ENCODE measurements around the gene FNBP1. TPM values are rescaled to one million over a fixed set of nuclear protein-coding genes. Genes with fewer than 3 reads are reported as not detected.

Gene FNBP1
- total and polyA plus RNA-seq, 2 of the 13 experiments (the other 11 are each of a cell fraction or from before 2014, with no cell fraction given) = 5.4 to 19.5 TPM

DNA sequence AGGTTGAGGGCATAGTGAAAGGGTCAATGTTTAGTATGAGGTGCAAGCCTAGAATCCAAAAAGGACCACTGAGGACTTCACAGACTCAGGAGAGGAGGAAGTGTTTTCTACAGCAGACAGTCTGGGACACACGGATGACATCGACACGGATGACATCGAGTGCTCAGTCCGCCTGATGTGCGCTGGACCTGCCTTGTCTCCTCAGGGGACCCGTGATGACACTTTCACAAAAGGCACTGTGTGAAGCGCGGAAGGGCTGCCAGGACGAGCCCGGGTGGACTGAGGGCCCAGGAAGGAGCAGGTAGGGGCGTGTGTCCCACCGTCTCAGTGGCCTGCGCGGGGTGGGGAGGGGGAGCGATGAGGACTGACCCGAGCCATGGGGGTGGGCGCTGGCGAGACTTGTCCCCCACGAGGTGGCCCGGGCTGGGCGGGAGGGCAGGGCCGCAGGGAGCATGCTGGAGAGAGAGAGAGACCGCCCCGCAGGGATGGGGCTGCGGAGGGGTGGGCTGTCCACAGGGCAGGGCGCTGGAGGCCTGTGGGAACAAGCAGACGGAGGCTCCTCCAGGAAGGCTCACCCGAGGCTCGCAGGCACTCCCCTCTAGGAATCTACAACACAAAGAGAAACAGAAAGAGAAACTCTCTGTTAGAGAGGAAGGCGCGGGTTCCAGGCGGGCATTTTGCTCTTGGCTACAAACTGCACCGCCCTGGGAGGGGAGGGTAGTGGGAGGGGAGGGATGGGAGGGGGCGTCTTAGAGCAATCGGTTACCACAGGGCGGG is 152.9 kb downstream of the FNBP1 start (continued):
- no peak for TF ChIP-seq ZNF512B (CRISPR knock-in tag; IDR thresholded peaks at IDR 0.05; ENCODE audit: borderline replicate concordance)
- TF ChIP-seq ZNF777 (CRISPR knock-in tag; IDR thresholded peaks at IDR 0.05) = no peak
- TF ChIP-seq ZC3H13 (CRISPR knock-in tag; IDR thresholded peaks at IDR 0.05) = no peak
- TF ChIP-seq ZNF850 (CRISPR knock-in tag; conservative IDR thresholded peaks at IDR 0.05) = no peak
- TF ChIP-seq SRY (CRISPR knock-in tag; IDR thresholded peaks at IDR 0.05) = no peak
- no peak for TF ChIP-seq ZBTB3 (CRISPR knock-in tag; IDR thresholded peaks at IDR 0.05; ENCODE audit: borderline replicate concordance, low read depth)
- TF ChIP-seq, protein P1, sequence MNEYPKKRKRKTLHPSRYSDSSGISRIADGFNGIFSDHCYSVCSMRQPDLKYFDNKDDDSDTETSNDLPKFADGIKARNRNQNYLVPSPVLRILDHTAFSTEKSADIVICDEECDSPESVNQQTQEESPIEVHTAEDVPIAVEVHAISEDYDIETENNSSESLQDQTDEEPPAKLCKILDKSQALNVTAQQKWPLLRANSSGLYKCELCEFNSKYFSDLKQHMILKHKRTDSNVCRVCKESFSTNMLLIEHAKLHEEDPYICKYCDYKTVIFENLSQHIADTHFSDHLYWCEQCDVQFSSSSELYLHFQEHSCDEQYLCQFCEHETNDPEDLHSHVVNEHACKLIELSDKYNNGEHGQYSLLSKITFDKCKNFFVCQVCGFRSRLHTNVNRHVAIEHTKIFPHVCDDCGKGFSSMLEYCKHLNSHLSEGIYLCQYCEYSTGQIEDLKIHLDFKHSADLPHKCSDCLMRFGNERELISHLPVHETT (CRISPR knock-in tag; conservative IDR thresholded peaks at IDR 0.05) = no peak
- TF ChIP-seq, protein P2, sequence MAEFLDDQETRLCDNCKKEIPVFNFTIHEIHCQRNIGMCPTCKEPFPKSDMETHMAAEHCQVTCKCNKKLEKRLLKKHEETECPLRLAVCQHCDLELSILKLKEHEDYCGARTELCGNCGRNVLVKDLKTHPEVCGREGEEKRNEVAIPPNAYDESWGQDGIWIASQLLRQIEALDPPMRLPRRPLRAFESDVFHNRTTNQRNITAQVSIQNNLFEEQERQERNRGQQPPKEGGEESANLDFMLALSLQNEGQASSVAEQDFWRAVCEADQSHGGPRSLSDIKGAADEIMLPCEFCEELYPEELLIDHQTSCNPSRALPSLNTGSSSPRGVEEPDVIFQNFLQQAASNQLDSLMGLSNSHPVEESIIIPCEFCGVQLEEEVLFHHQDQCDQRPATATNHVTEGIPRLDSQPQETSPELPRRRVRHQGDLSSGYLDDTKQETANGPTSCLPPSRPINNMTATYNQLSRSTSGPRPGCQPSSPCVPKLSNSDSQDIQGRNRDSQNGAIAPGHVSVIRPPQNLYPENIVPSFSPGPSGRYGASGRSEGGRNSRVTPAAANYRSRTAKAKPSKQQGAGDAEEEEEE (CRISPR knock-in tag; IDR thresholded peaks at IDR 0.05; ENCODE audit: borderline replicate concordance) = no peak
- TF ChIP-seq SMARCE1 (IDR thresholded peaks at IDR 0.05; ENCODE audit: borderline replicate concordance) = no peak
